ENCODE data around the gene GLT8D1.

DNA sequence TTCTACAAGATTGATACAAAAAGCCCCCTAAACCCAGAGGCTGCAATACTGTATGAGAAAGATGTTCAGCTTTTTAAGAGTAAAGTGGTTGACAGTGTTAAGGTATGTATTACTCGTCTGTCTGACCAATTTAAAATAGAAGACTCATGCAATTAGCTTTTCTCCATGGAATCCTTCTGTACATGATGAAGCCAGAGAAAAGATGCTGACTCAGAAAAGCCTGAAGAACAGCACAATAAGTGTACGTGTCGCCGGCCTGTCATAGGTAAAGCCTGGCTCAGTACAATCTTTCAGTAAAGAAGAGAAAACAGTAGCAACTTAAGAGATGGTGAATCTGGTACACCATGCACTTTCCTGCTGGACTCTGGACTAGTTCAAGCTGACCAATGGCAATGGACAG lies 48.8 kb upstream of the GLT8D1 start:
- TF ChIP-seq, protein P1, sequence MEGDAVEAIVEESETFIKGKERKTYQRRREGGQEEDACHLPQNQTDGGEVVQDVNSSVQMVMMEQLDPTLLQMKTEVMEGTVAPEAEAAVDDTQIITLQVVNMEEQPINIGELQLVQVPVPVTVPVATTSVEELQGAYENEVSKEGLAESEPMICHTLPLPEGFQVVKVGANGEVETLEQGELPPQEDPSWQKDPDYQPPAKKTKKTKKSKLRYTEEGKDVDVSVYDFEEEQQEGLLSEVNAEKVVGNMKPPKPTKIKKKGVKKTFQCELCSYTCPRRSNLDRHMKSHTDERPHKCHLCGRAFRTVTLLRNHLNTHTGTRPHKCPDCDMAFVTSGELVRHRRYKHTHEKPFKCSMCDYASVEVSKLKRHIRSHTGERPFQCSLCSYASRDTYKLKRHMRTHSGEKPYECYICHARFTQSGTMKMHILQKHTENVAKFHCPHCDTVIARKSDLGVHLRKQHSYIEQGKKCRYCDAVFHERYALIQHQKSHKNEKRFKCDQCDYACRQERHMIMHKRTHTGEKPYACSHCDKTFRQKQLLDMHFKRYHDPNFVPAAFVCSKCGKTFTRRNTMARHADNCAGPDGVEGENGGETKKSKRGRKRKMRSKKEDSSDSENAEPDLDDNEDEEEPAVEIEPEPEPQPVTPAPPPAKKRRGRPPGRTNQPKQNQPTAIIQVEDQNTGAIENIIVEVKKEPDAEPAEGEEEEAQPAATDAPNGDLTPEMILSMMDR (IDR thresholded peaks at IDR 0.05; ENCODE audit: low read depth, low read length): no peak
- TF ChIP-seq, protein P2, sequence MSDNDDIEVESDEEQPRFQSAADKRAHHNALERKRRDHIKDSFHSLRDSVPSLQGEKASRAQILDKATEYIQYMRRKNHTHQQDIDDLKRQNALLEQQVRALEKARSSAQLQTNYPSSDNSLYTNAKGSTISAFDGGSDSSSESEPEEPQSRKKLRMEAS (IDR thresholded peaks at IDR 0.05; ENCODE audit: low read depth, low read length): no peak
- TF ChIP-seq POLR2A (IDR thresholded peaks at IDR 0.05; ENCODE audit: extremely low read depth, insufficient read length) (no peak), MYC (IDR thresholded peaks at IDR 0.05; ENCODE audit: low read depth, low read length) (no peak)

Measured in NB4 (cell line).